Left forelimb (tissue), 1 donor: Measurements from ENCODE around the gene ZC3H10.
"Not testable (repeated sequence)": the region's sequence is repeated elsewhere in the genome, so short reads cannot be mapped to it uniquely, and the experiment has no call there.

Source experiments
- DNase-seq: peaks from one replicate; pipeline ENCODE4 v3.0.0-alpha.2; 2018; ENCODE audit warnings: low spot score

The ZC3H10 gene

GRCh38 chr12:56103066-56103711 is 14.9 kb upstream of the ZC3H10 start:
- DNase-seq = no peak

- DNase-seq = no peak
Observed at GRCh38 chr12:56103823-56104108, 14.3 kb upstream of the ZC3H10 start.

- peak; percentile 97 for DNase-seq
Observed at GRCh38 chr12:56104109-56104814, 13.8 kb upstream of the ZC3H10 start, which contains the start of gene PA2G4. Gene PA2G4 (plus strand): TSS chr12:56104559. CDS start chr12:56104738, 179 bp downstream.

GRCh38 chr12:56104815-56105608 is 13.1 kb upstream of the ZC3H10 start:
- no peak for DNase-seq

- DNase-seq = no peak
Observed at GRCh38 chr12:56105609-56105902, 12.5 kb upstream of the ZC3H10 start.

- no peak for DNase-seq
Observed at GRCh38 chr12:56107242-56107641, 10.8 kb upstream of the ZC3H10 start.

- no peak for DNase-seq
Observed at GRCh38 chr12:56110571-56110970, 7.5 kb upstream of the ZC3H10 start.

- DNase-seq = no peak
Observed at GRCh38 chr12:56114084-56114483, 4.0 kb upstream of the ZC3H10 start.

- DNase-seq = no peak
Observed at GRCh38 chr12:56115329-56115728, 2.7 kb upstream of the ZC3H10 start.

GRCh38 chr12:56116267-56117081 is 1.6 kb upstream of the ZC3H10 start, which contains the start of gene RPL41:
Gene RPL41 (plus strand): TSS chr12:56116633.
- peak; percentile 98 for DNase-seq

- DNase-seq = not testable (repeated sequence)
Observed at GRCh38 chr12:56117082-56117706, 872 bp upstream of the ZC3H10 start.

- DNase-seq = no peak
Observed at GRCh38 chr12:56118688-56119357, 757 bp downstream of the ZC3H10 start.

- DNase-seq = no peak
Observed at GRCh38 chr12:56119361-56119796, 1.3 kb downstream of the ZC3H10 start.

- no peak for DNase-seq
Observed at GRCh38 chr12:56120158-56120846, 2.2 kb downstream of the ZC3H10 start.

- no peak for DNase-seq
Observed at GRCh38 chr12:56121204-56121870, 3.3 kb downstream of the ZC3H10 start.

GRCh38 chr12:56122637-56123036 is 4.6 kb downstream of the ZC3H10 start:
- no peak for DNase-seq

GRCh38 chr12:56124133-56124532 is 6.1 kb downstream of the ZC3H10 start:
- DNase-seq = no peak

- no peak for DNase-seq
Observed at GRCh38 chr12:56126732-56127239, 8.7 kb downstream of the ZC3H10 start.

- no peak for DNase-seq
Observed at GRCh38 chr12:56127485-56127887, 9.4 kb downstream of the ZC3H10 start.
